ENCODE measurements around the gene ARPC5L.

The ARPC5L gene

GRCh38 chr9:124818431-124819281 is 43.3 kb upstream of the ARPC5L start:
- no peak for DNase-seq (ENCODE audit: low spot score)
- in situ Hi-C loops (cut with MboI; ENCODE audit: low pct_unique_long_range_greater_than_20kb, low sequenced_read_pairs, unreplicated experiment): no loop called here
- no peak for TF ChIP-seq CTCF (IDR thresholded peaks at IDR 0.05; ENCODE audit: extremely low read depth, insufficient read depth, missing control alignments)

GRCh38 chr9:124820698-124821623 is 41.0 kb upstream of the ARPC5L start:
- no peak for TF ChIP-seq CTCF (IDR thresholded peaks at IDR 0.05; ENCODE audit: extremely low read depth, insufficient read depth, missing control alignments)
- no peak for DNase-seq (ENCODE audit: low spot score)
- in situ Hi-C loops (cut with MboI; ENCODE audit: low pct_unique_long_range_greater_than_20kb, low sequenced_read_pairs, unreplicated experiment): no loop called here

GRCh38 chr9:124828489-124829333 is 33.2 kb upstream of the ARPC5L start:
- no peak for TF ChIP-seq CTCF (IDR thresholded peaks at IDR 0.05; ENCODE audit: extremely low read depth, insufficient read depth, missing control alignments)
- DNase-seq (ENCODE audit: low spot score): no peak
- in situ Hi-C loops (cut with MboI; ENCODE audit: low pct_unique_long_range_greater_than_20kb, low sequenced_read_pairs, unreplicated experiment): no loop called here

- TF ChIP-seq CTCF (IDR thresholded peaks at IDR 0.05; ENCODE audit: extremely low read depth, insufficient read depth, missing control alignments): no peak
- no peak for DNase-seq (ENCODE audit: low spot score)
- in situ Hi-C loops (cut with MboI; ENCODE audit: low pct_unique_long_range_greater_than_20kb, low sequenced_read_pairs, unreplicated experiment): no loop called here
Measured at GRCh38 chr9:124829334-124829669, 32.6 kb upstream of the ARPC5L start.

GRCh38 chr9:124830593-124830992 is 31.3 kb upstream of the ARPC5L start:
- in situ Hi-C loops (cut with MboI; ENCODE audit: low pct_unique_long_range_greater_than_20kb, low sequenced_read_pairs, unreplicated experiment): no loop called here
- no peak for DNase-seq (ENCODE audit: low spot score)
- TF ChIP-seq CTCF (IDR thresholded peaks at IDR 0.05; ENCODE audit: extremely low read depth, insufficient read depth, missing control alignments): no peak

Measured in GM13977 (cell line).